Esophagus muscularis mucosa (tissue), 3 donors: ENCODE data around the gene CELF4.

ENCODE experiments used
- CTCF ChIP-seq, 3 experiments: fragments of 200-600 bp in 2 of 3; fragments of 450-650 bp in 1 of 3; sonication (generic) in 2 of 3; IDR thresholded peaks; one replicate each; pipeline ENCODE4 v1.5.1; 2017 to 2019; ENCODE audit warnings: antibody characterized with exemption in 3 of 3, mild to moderate bottlenecking in 2 of 3, moderate library complexity in 1 of 3
- POLR2AphosphoS5 ChIP-seq, 2 donors: sonication (generic); formaldehyde crosslinking; IDR thresholded peaks; one replicate each; pipeline ENCODE4 v1.6.1; 2017; ENCODE audit warnings: antibody characterized with exemption in 2 of 2

GRCh38 chr18:37489011-37489410, 76.6 kb downstream of the CELF4 start:
- TF ChIP-seq CTCF (IDR thresholded peaks at IDR 0.05) (no peak), POLR2AphosphoS5 (IDR thresholded peaks at IDR 0.05) (no peak)
